ENCODE data around the gene INHBA. TPM values are rescaled to one million over a fixed set of nuclear protein-coding genes. Genes with fewer than 3 reads are reported as not detected.

Gene INHBA
- total RNA-seq, 1 experiment from 2014 or later, result 1.7 TPM

DNA sequence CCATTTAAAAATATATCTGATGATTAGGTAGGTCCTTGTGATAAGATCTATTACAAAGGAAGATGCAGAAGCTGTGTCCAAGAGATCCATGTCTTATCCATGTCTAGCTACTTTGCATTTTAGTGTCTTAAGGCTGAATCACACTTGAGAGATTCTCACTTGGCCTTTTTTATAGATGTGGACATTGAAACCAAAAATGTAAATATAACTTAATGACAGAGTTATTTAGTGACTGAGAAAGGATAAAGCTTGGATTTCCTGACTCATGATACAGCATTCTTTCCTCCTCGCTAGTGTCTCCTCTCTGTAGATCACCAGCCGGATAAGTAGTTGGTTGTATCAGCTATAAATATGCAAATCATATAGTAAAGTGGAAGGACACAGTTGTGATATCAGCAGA is 23.3 kb downstream of the INHBA start:
- no peak overlapping the region for H3K27ac ChIP-seq (ENCODE audit: insufficient read length, low read depth, low read length)
- DNase-seq, result no peak
- no peak overlapping the region for H3K18ac ChIP-seq (ENCODE audit: insufficient read length, low read depth, low read length)
- H2BK15ac ChIP-seq (ENCODE audit: low read depth, low read length), result no peak overlapping the region; the same call in 1 of the 2 replicates
- no peaks in the 10 kb centered on the region for H3K79me2 ChIP-seq (ENCODE audit: insufficient read depth, low read length)
- H2AK5ac ChIP-seq (ENCODE audit: insufficient read length, low read length), result no peak overlapping the region
- no peak overlapping the region for H2BK5ac ChIP-seq (ENCODE audit: insufficient read length, low read length)
- H3K9me3 ChIP-seq (ENCODE audit: control insufficient read depth, low read depth, low read length), result no peaks in the 10 kb centered on the region
- H2BK20ac ChIP-seq (ENCODE audit: low read depth, low read length, poor library complexity, severe bottlenecking), result no peak overlapping the region
- Mint-ChIP-seq H3K27me3 (ENCODE audit: low read depth) (no peaks in the 10 kb centered on the region; the same call in 1 of the 2 replicates), H3K27ac (no peak overlapping the region), H3K36me3 (ENCODE audit: insufficient read depth in 1 of 3, low read depth in 3 of 3) (no peaks in the 10 kb centered on the region), H3K4me1 (peaks cover 12 to 26% of the 10 kb centered on the region in 2 experiments), H3K4me3 (no peak overlapping the region), H3K9me3 (no peaks in the 10 kb centered on the region)
- no peaks in the 10 kb centered on the region for H3K79me1 ChIP-seq (ENCODE audit: insufficient read depth, low read depth, low read length, poor library complexity, severe bottlenecking)
- H3K4me1 ChIP-seq (ENCODE audit: insufficient read depth, low read length), result peaks cover 2% of the 10 kb centered on the region; the same call in 1 of the 2 replicates
- WGBS (ENCODE audit: extremely low coverage, insufficient read length, low lambda C conversion rate), result no CpG with 5 or more reads among the region's 2 CpGs
- no peak overlapping the region for H2BK12ac ChIP-seq (ENCODE audit: insufficient read length, low read depth, low read length)
- H3K4me2 ChIP-seq (ENCODE audit: insufficient read depth, insufficient read length, low read length), result no peak overlapping the region
- H3K9ac ChIP-seq (ENCODE audit: extremely low read depth, insufficient read length, low read length), result no peak overlapping the region
- H3K27me3 ChIP-seq (ENCODE audit: insufficient read depth, low read length), result no peaks in the 10 kb centered on the region
- H3K56ac ChIP-seq (ENCODE audit: insufficient read length, low read depth, low read length), result no peak overlapping the region
- H2BK120ac ChIP-seq (ENCODE audit: low read depth, low read length, poor library complexity, severe bottlenecking), result no peak overlapping the region
- H2AFZ ChIP-seq (ENCODE audit: low read length), result no peak overlapping the region
- no peaks in the 10 kb centered on the region for H3K23me2 ChIP-seq (ENCODE audit: insufficient read length, low read depth, low read length, poor library complexity, severe bottlenecking)
- H3K23ac ChIP-seq (ENCODE audit: insufficient read length, low read depth, low read length), result no peak overlapping the region
- no peaks in the 10 kb centered on the region for H4K20me1 ChIP-seq (ENCODE audit: control insufficient read depth, insufficient read depth, insufficient read length)
- TF ChIP-seq, protein P1, sequence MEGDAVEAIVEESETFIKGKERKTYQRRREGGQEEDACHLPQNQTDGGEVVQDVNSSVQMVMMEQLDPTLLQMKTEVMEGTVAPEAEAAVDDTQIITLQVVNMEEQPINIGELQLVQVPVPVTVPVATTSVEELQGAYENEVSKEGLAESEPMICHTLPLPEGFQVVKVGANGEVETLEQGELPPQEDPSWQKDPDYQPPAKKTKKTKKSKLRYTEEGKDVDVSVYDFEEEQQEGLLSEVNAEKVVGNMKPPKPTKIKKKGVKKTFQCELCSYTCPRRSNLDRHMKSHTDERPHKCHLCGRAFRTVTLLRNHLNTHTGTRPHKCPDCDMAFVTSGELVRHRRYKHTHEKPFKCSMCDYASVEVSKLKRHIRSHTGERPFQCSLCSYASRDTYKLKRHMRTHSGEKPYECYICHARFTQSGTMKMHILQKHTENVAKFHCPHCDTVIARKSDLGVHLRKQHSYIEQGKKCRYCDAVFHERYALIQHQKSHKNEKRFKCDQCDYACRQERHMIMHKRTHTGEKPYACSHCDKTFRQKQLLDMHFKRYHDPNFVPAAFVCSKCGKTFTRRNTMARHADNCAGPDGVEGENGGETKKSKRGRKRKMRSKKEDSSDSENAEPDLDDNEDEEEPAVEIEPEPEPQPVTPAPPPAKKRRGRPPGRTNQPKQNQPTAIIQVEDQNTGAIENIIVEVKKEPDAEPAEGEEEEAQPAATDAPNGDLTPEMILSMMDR (conservative IDR thresholded peaks at IDR 0.05), result no peak
- no peak overlapping the region for H3K4ac ChIP-seq (ENCODE audit: low read depth, low read length)
- H4K5ac ChIP-seq (ENCODE audit: insufficient read length, low read depth, low read length), result no peak overlapping the region
- no peak overlapping the region for H3T11ph ChIP-seq (ENCODE audit: low read length)
- no peak overlapping the region for H4K8ac ChIP-seq (replicated peaks; ENCODE audit: insufficient read length, low read depth, low read length)
- no peak overlapping the region for H3K14ac ChIP-seq (ENCODE audit: insufficient read depth, low read length)
- no peak overlapping the region for H4K91ac ChIP-seq (ENCODE audit: insufficient read length, low read depth, low read length)
